NOMO-1 (cell line): Measurements from ENCODE around the gene DBH.

Source experiments
- DNase-seq, 2 experiments: peaks; one replicate each; lab custom pipeline; 2025; ENCODE audit not compliant: unreplicated experiment in 2 of 2; lab: John Stamatoyannopoulos, UW

The DBH gene

DNA sequence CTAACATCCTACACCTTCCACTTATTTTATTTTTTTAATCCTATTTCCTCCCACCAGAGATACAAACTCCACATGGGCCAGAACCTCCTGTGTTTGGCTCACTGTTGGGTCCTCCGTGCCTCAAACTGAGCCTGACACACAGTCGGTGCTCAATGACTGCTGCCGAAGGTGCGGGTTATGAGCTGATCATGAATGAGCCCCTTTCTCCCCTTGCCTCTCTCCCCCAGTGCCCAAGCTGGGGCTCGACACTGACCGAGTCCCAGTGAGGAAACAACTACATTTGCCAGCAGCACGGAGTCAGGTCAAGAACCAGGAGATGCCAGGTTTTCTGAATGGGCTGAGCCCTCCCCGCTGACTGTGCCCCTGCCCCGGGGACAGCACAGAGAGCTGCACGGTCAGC is 57.0 kb downstream of the DBH start:
- DNase-seq: no peak

DNA sequence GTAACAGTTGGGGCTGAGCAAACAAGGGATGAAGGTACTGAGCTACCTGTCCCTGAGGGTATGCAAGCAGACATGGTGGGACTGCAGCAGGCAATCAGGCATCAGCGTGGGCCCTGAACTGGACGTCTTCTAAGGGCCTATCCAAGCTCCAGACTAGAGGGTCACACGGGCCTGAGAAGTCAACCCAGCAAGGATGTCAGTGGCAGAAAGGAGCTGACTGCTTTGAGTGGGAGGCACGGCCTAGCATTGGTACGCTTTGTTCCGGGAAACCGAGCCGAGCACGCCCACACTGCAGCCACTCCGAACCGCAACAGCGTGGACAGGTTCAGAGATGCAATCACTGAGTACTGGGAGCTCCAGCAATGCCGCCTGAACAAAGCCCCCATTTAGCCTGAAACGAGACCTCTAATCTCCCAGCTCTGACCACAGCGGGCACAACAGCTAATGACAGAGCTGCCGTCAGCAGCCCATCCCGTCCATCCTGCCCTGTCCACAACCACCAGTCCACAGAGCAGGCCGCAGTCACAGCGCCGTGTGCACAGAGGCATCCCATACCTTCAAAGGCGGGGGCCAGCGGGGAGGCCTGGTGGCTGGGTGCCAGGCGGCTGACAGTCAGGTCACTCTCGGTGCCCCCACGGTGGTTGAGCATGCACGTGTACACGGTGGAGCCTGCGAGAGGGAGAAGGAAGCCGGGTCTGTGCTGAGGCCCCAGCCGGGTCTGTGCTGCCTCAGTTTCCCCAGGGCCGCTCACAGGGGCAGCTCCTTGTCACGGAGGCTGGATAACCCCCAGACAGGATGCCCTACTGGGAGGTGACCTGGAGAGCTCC is 57.8 kb downstream of the DBH start:
- no peak for DNase-seq

DNA sequence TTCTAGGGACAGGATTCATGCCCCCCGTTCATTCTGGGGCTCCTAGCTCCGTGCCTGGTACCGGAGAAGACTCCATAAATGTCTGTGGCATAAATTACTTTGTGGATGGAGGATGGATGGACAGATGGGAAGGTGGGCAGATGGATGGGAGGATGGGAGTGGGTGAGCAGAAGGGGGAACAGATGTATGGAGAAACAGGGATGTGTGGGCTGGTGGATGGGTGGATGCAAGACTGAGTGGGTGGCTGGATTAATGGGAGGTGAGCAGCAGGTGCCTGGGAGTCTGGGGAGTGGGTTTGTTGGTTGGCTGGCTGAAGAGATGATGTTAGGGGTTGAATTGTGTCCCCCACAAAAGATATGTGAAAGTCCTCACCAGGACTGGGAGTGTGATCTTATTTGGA is 58.5 kb downstream of the DBH start:
- no peak for DNase-seq

DNA sequence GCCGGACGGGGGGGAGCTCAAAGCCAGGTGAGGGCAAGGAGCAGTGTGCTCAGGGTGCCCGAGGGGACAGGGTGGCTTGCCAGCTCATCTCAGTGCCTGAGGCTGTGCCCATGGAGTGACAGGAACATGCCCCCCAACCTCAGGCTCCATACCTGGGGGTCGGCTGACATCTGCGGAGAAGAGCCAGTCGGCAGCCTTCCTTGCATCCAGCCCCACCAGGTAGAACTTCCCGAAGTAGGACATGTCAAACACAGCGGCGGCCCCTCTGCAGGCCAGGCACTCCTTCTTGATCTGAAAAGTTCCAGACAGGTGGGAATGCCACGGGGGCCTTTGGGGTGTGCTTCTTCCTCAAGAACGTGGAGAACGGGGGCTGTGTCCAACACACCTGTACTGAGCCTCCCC is 59.9 kb downstream of the DBH start:
- no peak for DNase-seq

DNA sequence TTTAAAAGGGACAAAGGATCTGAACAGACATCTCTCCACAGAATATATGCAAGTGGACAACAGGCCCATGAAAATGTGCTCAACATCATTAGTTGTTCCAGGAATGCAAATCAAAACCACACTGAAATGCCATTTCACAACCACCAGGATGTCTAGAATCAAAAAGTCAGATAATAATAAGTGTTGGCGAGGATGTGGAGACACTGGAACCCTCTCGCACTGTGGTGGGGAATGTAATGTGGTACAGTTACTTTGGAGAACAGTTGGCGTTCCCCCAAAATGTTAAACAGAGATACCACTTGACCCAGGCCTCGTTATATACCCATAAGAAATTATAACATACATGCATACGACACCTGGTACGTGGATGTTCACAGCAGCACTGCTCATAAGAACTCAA is 63.4 kb downstream of the DBH start:
- DNase-seq: no peak

DNA sequence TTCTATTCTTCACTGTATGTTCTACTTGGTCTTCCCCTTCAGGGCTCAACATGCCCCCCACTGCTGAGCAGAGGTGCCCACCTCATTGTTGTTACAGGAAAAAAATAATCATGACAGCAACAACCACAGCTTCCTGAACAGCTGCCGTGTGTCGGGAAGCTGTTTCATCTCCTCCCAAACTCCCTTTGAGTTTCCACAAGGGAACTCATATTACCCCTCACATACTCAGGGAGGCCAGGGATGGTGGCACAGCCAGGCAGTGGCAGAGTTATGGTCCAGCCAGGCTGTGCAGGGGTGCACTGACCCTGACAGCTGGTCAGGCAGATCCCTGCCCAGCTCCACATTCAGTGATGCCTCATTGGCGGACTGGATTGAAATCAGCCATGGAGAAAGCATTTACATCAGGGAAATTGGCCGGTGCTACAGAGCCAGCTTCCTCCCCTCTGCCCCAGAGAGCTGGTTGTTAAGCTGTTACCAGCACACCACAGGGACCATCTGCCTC is 64.7 kb downstream of the DBH start:
- DNase-seq: no peak

DNA sequence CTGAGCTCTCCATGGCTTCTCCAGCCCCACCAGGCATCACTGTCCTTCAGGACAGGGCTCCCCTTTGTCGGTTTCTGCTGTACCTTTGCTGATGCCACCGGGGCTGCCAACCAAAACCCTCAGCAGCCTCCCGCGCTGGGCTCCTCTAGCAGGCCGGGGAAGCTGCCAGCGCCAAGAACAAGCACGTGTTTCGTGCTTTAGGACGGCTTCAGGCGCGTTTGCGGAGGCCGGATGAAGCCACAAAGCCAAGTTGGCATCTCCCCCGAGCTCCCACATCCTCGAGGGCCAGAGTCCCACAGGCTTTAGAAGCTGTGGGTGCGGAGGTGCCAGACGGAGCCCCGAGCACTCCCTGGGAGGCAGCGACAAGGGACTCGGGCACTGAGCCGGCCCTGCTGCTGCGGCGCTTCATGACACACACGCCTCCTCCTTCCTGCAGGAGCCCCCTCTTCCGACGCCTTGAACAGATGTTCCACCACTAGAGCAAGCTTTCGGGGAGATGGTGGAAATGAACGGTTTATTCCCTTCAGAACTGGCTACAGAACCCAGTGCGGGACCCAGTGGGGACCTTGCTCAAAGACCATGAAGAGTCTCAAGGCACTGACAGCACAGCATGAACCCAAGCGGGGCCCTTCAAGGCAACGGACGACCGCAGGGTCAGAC is 65.3 kb downstream of the DBH start:
- no peak for DNase-seq

DNA sequence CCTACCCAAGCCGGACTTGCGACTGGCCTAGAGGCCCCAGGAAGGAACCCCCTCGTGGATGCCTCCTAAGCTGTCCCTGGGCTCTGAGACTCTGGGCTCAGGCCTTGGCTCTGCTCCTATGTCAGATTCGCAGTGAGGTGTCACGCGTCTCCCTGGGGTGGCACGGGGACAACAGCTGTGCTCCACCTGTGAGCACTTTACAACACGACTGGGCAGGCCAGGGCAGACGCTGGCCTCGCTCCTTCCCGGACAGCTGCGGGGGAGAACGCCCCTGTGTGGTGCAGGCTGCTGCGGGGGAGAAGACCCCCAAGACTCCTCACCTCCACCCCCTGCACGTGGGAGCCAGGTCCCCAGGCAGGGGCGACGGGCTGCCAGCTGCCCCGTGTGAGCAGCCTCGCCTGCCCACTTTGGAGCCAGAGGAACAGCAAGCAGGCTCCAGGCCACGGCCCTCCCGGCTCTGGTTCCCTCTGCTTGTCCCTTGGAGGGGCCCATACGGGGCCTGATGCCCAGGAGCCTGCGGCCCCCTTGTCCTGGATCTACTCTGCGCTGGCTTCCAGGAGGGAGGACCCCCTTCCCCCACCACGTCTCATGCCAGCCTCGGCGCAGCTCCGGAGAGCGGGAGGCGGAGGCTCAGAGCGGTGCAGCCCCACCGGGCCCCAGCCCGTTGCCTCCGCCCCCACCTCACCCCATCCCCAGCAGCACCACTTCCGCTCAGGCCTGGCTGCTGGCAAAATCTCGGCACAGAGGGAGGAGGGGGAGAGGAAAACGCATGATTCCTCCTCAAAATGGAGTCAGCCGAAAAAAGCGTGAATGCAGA is 66.0 kb downstream of the DBH start:
- no peak for DNase-seq

DNA sequence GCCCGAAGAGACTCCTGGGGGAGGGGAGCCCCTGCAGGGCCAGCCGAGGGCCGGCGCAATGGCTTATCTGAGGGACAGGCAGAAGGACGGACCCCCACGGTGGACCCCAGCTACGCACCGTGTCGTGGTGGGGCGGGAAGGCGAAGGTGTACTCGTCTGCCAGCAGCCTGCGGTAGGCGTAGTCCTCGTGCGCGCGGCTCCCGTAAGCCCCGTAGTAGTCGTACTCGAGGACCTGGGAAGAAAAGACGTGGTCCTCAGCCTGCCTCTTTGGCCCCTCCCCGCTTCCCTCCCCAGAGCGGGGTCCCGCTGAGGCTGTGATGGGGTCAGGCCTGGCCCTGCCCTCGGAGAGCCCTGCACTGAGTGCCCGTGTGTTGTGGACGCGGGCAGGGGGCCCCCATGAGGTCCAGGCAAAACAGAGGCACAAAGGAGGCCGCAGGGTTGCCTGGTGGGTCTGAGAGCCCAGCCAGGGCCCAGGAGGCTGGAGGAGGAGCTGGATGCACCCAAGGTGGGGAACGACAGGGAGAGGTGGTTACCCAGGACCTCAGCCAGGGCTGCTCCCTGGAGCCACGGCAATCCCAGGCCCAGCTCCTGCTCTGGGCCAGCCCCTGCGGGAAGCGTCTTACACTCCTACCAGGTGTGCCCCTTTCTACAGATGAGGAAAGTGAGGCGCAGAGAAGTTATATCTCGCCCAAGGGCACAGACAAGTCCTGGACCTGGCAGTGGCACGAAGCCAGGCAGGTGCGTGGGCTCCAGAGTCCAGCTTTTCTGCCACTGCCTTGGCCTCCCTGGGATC is 66.8 kb downstream of the DBH start:
- DNase-seq: no peak

DNA sequence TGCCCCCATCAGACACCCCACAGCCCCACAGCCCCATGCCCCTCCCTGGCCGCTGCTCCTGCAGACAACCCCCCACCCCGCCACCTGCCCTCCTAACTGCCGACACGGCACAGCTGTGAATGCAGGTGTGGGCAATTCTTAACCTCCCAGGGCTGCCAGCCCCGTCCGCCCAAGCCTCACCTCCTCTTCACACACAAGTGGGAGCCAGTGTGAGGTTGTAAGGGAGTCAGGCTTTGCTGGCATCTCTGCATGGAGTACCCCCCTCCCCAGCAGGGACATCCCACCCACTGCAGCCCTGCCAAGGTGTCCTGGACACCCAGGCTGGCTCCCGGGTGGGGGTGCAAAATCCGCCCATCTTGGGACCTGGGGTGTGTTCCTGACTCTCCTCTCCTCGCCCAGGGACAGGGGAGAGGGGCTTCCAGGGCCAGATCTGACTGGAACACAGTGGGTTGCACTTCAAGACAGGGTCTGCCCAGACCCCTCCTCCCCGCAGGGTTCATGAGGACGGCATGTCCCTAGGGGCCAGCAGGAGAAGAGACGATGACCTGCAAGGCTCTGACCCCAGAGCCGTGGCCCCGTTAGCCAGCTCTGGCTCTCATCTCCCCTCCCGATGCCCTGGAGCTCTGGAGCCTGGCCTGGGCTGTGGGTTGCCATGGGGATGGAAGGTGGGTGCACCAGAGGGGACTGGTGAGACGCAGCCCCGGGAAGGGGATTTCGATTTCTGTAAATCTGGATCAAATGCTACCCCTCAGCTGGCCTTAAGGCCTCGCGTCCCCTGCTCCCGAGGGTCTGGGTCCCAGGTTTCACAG is 67.6 kb downstream of the DBH start:
- no peak for DNase-seq

DNA sequence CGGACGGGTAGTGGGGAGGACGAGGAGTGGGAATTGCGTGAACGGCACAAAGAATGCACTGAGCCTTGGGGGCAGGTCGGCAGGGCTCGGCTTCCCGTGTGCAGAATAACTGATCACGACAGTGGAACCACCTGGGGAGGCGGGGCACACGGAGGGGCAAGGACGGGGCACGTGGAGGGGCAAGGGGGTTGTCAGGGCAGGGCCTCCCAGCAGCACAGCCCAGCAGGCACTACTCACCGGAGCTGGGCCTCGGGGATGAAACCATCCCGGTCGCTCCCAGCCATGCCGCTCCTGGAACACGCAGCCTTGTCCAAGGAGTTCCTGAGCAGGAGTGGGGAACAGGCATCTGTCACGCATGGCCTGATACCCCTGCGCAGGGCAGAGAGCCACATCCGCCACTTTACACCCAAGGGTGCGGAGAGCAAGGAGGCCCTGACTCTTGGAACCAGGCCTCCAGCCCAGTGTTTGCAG is 68.6 kb downstream of the DBH start:
- no peak for DNase-seq

DNA sequence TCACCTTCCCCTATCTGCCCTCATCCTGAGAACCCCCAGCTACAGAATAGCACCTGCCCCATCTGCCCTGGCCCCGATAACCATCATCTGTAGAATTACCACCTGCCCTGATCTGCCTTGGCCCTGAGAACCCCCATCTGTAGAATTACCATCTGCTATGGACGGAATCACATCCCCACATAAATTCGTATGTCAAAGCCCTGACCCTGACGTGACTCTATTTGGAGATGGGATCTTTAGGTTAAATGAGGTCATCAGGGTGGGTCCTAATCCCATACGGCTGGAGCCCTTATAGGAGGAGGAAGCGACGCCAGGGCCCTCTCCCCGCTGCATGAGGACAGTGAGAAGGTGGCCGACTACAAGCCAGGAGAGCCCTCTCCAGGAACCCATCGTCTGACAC is 69.4 kb downstream of the DBH start:
- no peak for DNase-seq

DNA sequence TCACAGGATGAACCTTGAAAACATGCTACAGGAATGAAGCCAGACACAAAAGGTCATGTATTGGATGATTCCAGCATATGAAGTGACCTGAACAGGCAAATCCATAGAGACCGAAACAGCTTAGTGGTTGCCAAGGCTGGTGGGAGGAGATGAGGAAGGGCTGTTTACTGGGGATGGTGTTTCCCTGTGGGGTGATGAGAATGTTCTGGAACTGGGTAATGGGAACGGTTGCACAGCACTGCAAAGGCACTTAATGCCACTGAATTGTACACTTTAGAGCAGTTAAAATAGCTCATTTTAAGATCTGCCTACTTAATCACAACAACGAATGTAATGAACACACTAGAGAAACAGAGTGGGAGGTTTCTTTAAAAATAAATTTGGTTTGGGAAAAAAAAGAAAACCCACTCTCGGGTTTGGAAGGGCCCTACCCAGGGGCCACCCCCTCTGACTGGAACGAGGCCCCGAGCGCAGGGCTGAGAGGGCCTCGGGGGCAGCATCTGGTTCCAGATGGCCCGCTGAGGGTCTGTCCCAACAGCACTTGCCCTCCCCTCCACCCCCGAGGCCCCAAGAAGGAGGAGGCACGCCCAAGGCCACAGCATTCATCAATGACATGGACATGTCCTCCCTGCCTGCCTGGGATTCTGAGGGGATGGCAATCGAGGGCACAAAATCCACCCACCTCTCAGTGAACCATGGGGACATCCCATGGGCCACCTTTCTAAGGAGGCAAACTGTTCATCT is 70.3 kb downstream of the DBH start:
- DNase-seq: no peak

DNA sequence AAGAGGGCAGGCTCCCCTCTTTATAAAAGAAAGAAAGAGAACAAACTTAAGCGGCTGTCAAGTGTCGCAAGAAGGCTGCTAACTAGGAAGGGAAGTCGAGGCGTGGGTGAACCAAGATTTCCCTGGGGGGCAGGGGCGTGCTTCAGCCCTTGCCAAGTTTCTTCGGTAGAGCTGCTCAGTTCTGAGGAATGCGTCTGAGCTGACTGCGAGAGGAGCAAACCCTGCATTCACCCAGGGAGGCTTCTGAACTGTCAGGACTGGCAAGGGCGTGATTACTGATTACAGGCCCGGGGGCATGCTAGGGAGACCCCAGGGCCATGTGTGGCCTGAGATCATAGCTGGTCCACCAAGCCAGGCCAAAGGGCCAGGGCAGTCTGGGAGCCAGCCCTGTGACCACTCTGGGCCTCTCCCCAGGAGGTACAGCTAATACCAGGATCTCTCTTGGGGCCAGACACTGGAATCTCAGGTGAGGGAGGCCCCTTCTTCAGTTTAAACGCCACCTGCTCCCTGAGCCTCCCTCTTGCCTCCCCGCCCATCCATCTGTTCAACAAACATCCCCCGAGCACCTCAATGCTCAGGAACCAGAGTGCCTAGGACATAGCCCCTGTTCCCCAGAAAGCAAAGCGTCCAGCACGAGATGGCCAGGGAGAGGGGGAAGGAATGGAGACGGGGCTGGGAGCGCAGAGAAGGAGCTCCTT is 71.1 kb downstream of the DBH start:
- peak in 1 of 2 experiments; percentile 23 for DNase-seq

DNA sequence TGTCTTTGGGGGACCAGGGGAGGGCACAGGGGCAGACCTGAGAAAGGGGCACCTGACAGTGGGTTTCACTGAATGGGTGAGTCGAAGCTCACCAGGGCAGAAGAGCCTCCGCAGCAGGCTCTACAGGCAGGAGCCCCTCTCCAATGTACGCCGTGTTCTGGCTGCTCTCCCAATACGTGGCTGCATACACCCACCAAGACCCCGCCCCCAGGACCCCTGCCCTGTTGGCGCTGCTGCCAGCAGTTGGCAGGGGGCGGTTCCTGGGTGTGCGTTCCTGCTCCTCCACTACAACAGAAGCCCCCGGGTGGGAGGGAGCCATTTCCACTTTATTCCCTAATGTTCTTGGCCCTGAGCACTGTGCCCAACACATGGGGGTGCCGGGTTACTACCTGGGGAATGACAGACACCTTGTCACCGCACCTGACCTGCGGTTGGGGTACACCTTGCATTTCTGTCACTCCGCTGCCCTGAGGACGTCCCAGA is 71.6 kb downstream of the DBH start:
- no peak for DNase-seq

DNA sequence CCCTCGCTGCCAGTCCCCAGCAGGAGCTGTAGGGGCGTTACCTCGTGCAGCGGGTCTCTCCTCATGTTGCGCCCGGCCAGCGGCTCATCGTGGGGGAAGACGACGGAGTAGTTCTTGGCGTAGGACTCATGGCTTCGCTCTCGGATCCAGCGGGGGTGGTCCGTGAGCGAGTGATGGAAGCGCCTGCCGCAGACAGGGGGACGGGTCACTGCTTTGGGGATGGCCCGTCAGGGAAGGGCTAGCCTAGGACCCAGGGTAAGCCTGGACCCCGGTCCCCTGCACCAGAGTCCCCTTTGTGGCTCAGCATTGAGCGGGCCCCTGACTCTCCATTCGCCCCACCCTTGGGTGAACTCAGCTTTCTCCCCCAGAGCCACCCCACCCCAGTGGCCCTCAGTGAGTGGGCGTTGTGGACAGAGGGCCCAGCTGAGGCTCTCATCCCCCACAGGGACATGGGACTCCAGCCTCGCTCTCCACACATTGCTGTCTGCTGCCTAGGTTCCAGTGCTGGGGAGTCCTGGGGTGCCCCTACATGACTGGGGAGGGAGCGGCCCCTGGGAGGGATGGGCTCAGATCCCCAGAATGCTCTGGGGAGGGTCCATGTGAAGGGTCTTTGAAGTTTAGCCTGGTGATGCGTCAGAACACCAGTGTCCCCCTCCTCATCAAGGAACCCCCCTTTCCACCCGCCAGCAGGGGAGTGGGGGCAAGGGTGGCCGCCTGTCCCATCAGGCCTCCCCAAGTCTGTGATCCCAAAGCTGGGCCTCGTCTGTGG is 72.3 kb downstream of the DBH start:
- no peak for DNase-seq
